ENCODE results near the gene SEMA5A. TPM values are rescaled to one million over a fixed set of nuclear protein-coding genes. Genes with fewer than 3 reads are reported as not detected.

The SEMA5A gene
- total RNA-seq, 2 experiments from 2014 or later, result 0.48 to 0.52 TPM

- H3K9me3 Mint-ChIP-seq, result no peaks in the 10 kb centered on the region
- H3K4me3 Mint-ChIP-seq, result no peak overlapping the region
- DNase-seq, result no peak
- intact Hi-C loops (cut with micrococcal nuclease), result no loop called here
- H3K4me1 Mint-ChIP-seq (ENCODE audit: low read depth), result no peaks in the 10 kb centered on the region
- no peaks in the 10 kb centered on the region for H3K27me3 Mint-ChIP-seq
- ChIA-PET POLR2A (no interaction called here), CTCF (interaction anchor here (0.6 to 0.7 kb wide), 2 partner anchors 26 to 51 kb away, joined by 3 to 4 read pairs; no protein-coding TSS in a partner anchor)
- H3K36me3 Mint-ChIP-seq, result no peaks in the 10 kb centered on the region
- no peak overlapping the region for H3K27ac Mint-ChIP-seq
These were observed 198.2 kb downstream of the SEMA5A start for GRCh38 chr5:9347541-9348295.

DNA sequence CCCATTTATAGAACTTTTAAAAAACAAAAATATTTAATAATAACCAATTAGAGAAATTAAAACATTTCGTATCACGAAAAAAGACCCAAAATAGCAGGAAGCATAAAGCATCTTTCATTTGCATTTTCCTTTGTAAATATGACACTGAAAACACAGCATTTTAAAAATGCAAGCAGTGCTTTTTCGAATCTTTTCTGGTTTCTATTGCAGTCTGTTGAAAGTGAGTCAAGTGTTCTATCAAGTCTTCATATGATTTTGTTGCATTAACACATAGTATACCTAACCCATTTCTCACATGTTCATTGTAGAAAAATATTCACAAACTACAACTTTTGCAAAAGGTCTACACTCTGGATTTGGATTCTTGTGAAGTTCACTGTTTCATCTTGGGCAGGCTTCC lies 198.8 kb downstream of the SEMA5A start:
- Mint-ChIP-seq H3K27me3 (no peaks in the 10 kb centered on the region), H3K4me3 (no peak overlapping the region), H3K36me3 (no peaks in the 10 kb centered on the region), H3K9me3 (no peaks in the 10 kb centered on the region), H3K4me1 (ENCODE audit: low read depth) (no peaks in the 10 kb centered on the region), H3K27ac (no peak overlapping the region)
- CTCF ChIA-PET, result interaction anchor here (0.6 to 0.7 kb wide), 2 partner anchors 26 to 50 kb away, joined by 3 to 4 read pairs; no protein-coding TSS in a partner anchor
- intact Hi-C loops (cut with micrococcal nuclease), result no loop called here
- POLR2A ChIA-PET, result no interaction called here
- no peak for DNase-seq

DNA sequence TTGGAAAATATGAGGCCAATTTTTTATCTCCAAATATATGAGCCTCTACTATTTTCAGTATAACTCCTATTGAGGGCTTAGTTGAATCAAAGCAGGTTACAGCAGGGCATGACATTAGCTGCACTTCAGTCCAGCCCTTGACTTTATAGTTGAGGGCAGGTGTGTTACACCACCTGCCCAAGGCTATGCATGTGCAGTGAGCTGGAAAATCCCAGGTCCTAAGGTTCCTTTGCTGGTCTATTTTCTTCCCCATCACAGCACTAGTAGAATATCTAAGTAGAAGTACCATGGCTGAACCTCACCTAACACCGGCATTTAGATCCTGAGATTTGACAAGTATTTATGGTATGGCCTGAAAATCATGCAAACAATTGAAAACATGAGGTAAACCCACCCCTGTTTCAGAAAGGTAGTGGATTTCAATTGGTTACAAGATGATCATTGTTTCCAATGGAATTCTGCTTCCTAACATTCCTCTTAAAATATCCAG lies 201.1 kb downstream of the SEMA5A start:
- H3K36me3 Mint-ChIP-seq, result no peaks in the 10 kb centered on the region
- no peaks in the 10 kb centered on the region for H3K27me3 Mint-ChIP-seq
- H3K27ac Mint-ChIP-seq, result no peak overlapping the region
- intact Hi-C loops (cut with micrococcal nuclease), result no loop called here
- no peak overlapping the region for H3K4me3 Mint-ChIP-seq
- H3K4me1 Mint-ChIP-seq (ENCODE audit: low read depth), result no peaks in the 10 kb centered on the region
- DNase-seq, result no peak
- POLR2A ChIA-PET, result no interaction called here
- CTCF ChIA-PET, result interaction anchor here (0.7 kb wide), 1 partner anchor 159 kb away, joined by 3 read pairs; no protein-coding TSS in a partner anchor
- H3K9me3 Mint-ChIP-seq, result peaks cover 3% of the 10 kb centered on the region

- CTCF ChIA-PET, result no interaction called here
- DNase-seq, result no peak
- Mint-ChIP-seq H3K27me3 (no peaks in the 10 kb centered on the region), H3K9me3 (peaks cover 5% of the 10 kb centered on the region), H3K4me1 (ENCODE audit: low read depth) (no peaks in the 10 kb centered on the region), H3K27ac (no peak overlapping the region), H3K36me3 (no peaks in the 10 kb centered on the region), H3K4me3 (no peak overlapping the region)
- intact Hi-C loops (cut with micrococcal nuclease), result no loop called here
- POLR2A ChIA-PET, result no interaction called here
These were observed 202.6 kb downstream of the SEMA5A start for GRCh38 chr5:9343146-9343850.

GRCh38 chr5:9342161-9342787 lies 203.6 kb downstream of the SEMA5A start:
- no peak for DNase-seq
- no peak overlapping the region for H3K27ac Mint-ChIP-seq
- no peaks in the 10 kb centered on the region for H3K27me3 Mint-ChIP-seq
- H3K4me3 Mint-ChIP-seq, result no peak overlapping the region
- no peaks in the 10 kb centered on the region for H3K4me1 Mint-ChIP-seq (ENCODE audit: low read depth)
- intact Hi-C loops (cut with micrococcal nuclease), result no loop called here
- H3K36me3 Mint-ChIP-seq, result no peaks in the 10 kb centered on the region
- ChIA-PET CTCF (no interaction called here), POLR2A (no interaction called here)
- peaks cover 5% of the 10 kb centered on the region for H3K9me3 Mint-ChIP-seq

DNA sequence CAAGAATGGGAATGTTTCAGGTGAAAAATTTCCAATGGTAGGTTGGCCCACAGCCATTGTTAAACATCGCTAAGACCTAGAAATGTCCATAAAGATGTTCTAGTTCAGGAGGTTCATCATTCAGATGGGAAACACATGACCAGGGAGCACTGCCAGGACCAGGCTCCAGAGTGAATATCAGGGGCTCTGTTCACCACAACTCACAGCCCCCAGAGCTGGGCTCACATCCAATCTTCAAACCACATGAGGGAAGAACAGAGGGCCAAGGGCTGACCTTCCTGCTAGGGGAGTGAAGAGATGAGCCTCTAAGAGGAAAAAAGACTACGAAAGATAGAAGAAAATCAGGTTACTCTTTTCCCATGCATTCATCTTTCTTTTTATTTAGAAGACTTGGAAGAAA lies 205.8 kb downstream of the SEMA5A start:
- CTCF ChIA-PET, result no interaction called here
- H3K27me3 Mint-ChIP-seq, result no peaks in the 10 kb centered on the region

GRCh38 chr5:9339206-9339818 lies 206.6 kb downstream of the SEMA5A start:
- Mint-ChIP-seq H3K36me3 (no peaks in the 10 kb centered on the region), H3K27ac (no peak overlapping the region), H3K27me3 (no peaks in the 10 kb centered on the region), H3K4me1 (ENCODE audit: low read depth) (no peaks in the 10 kb centered on the region), H3K9me3 (peaks cover 5% of the 10 kb centered on the region), H3K4me3 (no peak overlapping the region)
- POLR2A ChIA-PET, result no interaction called here
- DNase-seq, result peak; percentile 15
- intact Hi-C loops (cut with micrococcal nuclease), result no loop called here
- CTCF ChIA-PET, result no interaction called here

More for the DNA sequence above, 205.8 kb downstream of the SEMA5A start:
- POLR2A ChIA-PET, result no interaction called here
- DNase-seq, result no peak
- intact Hi-C loops (cut with micrococcal nuclease), result no loop called here
- no peaks in the 10 kb centered on the region for H3K36me3 Mint-ChIP-seq
- H3K4me3 Mint-ChIP-seq, result no peak overlapping the region
- no peak overlapping the region for H3K27ac Mint-ChIP-seq
- peaks cover 5% of the 10 kb centered on the region for H3K9me3 Mint-ChIP-seq
- no peaks in the 10 kb centered on the region for H3K4me1 Mint-ChIP-seq (ENCODE audit: low read depth)

- intact Hi-C loops (cut with micrococcal nuclease), result no loop called here
- POLR2A ChIA-PET, result no interaction called here
These were observed 207.1 kb downstream of the SEMA5A start for GRCh38 chr5:9338796-9339195.

DNA sequence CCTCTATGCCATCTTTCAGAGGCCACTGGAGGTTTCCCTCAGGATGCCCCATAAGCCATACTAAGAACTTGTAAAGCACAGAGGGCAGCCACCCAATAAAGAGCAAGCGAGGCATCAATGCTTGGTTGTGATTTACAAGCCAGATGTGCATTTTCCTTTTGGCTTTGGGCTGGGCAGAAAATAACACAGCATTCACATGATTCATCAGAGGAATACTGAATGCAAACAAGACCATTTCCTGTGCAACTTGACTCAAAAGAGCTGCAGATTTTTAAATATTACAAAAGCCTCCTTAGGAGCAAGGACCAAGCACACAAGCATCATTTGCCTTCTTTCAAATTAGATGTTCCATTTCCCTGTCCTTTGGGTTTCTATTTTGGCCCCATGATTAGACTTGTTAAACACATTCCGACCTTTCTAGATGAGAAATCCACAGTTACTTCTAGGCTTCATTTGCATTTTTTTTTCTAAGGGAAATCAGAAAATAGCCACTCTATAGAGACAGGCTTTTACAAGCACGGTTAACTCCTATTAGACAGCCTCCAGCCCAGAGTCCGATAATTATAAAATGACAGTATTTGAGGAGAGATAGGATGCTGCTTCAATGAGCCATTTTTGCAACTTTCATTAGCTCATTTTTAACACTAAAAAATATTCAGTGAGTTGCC lies 207.8 kb downstream of the SEMA5A start:
- CTCF ChIA-PET, result no interaction called here
- Mint-ChIP-seq H3K27me3 (no peaks in the 10 kb centered on the region), H3K36me3 (no peaks in the 10 kb centered on the region), H3K4me1 (ENCODE audit: low read depth) (no peaks in the 10 kb centered on the region), H3K9me3 (peaks cover 5% of the 10 kb centered on the region), H3K4me3 (no peak overlapping the region), H3K27ac (no peak overlapping the region)
- intact Hi-C loops (cut with micrococcal nuclease), result no loop called here
- no peak for DNase-seq
- POLR2A ChIA-PET, result no interaction called here

More at GRCh38 chr5:9338796-9339195, 207.1 kb downstream of the SEMA5A start:
- DNase-seq, result no peak
- Mint-ChIP-seq H3K4me3 (no peak overlapping the region), H3K36me3 (no peaks in the 10 kb centered on the region), H3K27me3 (no peaks in the 10 kb centered on the region), H3K9me3 (peaks cover 5% of the 10 kb centered on the region), H3K4me1 (ENCODE audit: low read depth) (no peaks in the 10 kb centered on the region), H3K27ac (no peak overlapping the region)
- CTCF ChIA-PET, result no interaction called here

- no peak for DNase-seq
- ChIA-PET CTCF (no interaction called here), POLR2A (no interaction called here)
- peaks cover 5% of the 10 kb centered on the region for H3K9me3 Mint-ChIP-seq
- no peaks in the 10 kb centered on the region for H3K27me3 Mint-ChIP-seq
- H3K27ac Mint-ChIP-seq, result no peak overlapping the region
- intact Hi-C loops (cut with micrococcal nuclease), result no loop called here
- no peaks in the 10 kb centered on the region for H3K36me3 Mint-ChIP-seq
- no peak overlapping the region for H3K4me3 Mint-ChIP-seq
- no peaks in the 10 kb centered on the region for H3K4me1 Mint-ChIP-seq (ENCODE audit: low read depth)
These were observed 209.9 kb downstream of the SEMA5A start for GRCh38 chr5:9335754-9336495.

DNA sequence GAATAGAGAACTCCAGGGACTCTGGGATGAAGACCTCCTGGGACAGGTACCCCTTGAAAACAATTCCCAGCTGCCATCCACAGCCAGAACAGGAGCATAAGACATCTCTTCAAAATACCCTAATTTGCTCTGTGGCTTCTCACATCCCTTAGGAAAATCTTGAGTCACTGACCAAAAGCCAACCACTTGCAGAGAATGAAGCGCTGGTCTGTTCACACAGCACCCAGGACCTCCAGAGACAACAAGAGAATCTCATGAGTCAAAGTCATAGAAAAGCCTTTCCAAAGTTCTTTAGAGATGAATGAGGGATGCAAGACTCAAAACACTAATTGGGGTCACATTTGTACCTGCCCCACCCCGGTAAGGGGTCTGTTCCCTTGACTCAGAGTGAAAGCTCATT lies 210.6 kb downstream of the SEMA5A start:
- no peaks in the 10 kb centered on the region for H3K27me3 Mint-ChIP-seq
- no peaks in the 10 kb centered on the region for H3K4me1 Mint-ChIP-seq (ENCODE audit: low read depth)
- no peak overlapping the region for H3K4me3 Mint-ChIP-seq
- CTCF ChIA-PET, result no interaction called here
- intact Hi-C loops (cut with micrococcal nuclease), result no loop called here
- peaks cover 2% of the 10 kb centered on the region for H3K9me3 Mint-ChIP-seq
- DNase-seq, result no peak
- POLR2A ChIA-PET, result no interaction called here
- H3K27ac Mint-ChIP-seq, result no peak overlapping the region
- no peaks in the 10 kb centered on the region for H3K36me3 Mint-ChIP-seq
